HG03520 (cell line): ENCODE results near the gene PDE6H.

ENCODE experiments used
- ATAC-seq: cut with Tn5 transposase; IDR thresholded peaks from one replicate; pipeline ENCODE4 v1.9.1; 2021; ENCODE audit warnings: mild to moderate bottlenecking, moderate library complexity; ENCODE audit not compliant: unreplicated experiment

Gene PDE6H

GRCh38 chr12:14999695-15000365 lies 27.0 kb downstream of the PDE6H start:
- no peak for ATAC-seq

- no peak for ATAC-seq
Measured at GRCh38 chr12:15000575-15000974, 27.7 kb downstream of the PDE6H start.

GRCh38 chr12:15001733-15002382 lies 29.0 kb downstream of the PDE6H start:
- no peak for ATAC-seq

- ATAC-seq = no peak
Measured at GRCh38 chr12:15004421-15004820, 31.6 kb downstream of the PDE6H start.

GRCh38 chr12:15005064-15005463 lies 32.2 kb downstream of the PDE6H start:
- no peak for ATAC-seq

- no peak for ATAC-seq
Measured at GRCh38 chr12:15007551-15007950, 34.7 kb downstream of the PDE6H start.

- ATAC-seq = no peak
Measured at GRCh38 chr12:15011162-15011561, 38.3 kb downstream of the PDE6H start.

- ATAC-seq = peak; percentile 38
Measured at GRCh38 chr12:15013634-15014179, 40.9 kb downstream of the PDE6H start.

- ATAC-seq = no peak
Measured at GRCh38 chr12:15014708-15015107, 41.9 kb downstream of the PDE6H start.

- ATAC-seq = no peak
Measured at GRCh38 chr12:15015121-15015520, 42.3 kb downstream of the PDE6H start.

GRCh38 chr12:15020156-15020555 lies 47.3 kb downstream of the PDE6H start:
- ATAC-seq = no peak
